A673 (cell line): Measurements from ENCODE around the gene ACCS. TPM values are rescaled to one million over a fixed set of nuclear protein-coding genes. Genes with fewer than 3 reads are reported as not detected.

Experiments used
- BruUV-seq: library from RNA; stranded (reverse); fragments of 400-500 nt; replicated peaks from 2 replicates; lab custom pipeline; 2021; lab: Mats Ljungman, UMichigan
- CTCF ChIA-PET: fragments of 300-600 bp; sonication (Branson Sonifier 250); formaldehyde crosslinking; loops from one replicate; lab custom pipeline; 2022; ENCODE audit warnings: antibody characterized with exemption; lab: Charles Lee
- POLR2A ChIA-PET: fragments of 300-600 bp; sonication (Branson Sonifier 250); formaldehyde crosslinking; loops from one replicate; lab custom pipeline; 2022; ENCODE audit warnings: antibody characterized with exemption; ENCODE audit not compliant: low non-redundant PET; lab: Charles Lee
- DNase-seq: peaks from one replicate; pipeline ENCODE4 v3.0.0-alpha.2; 2015; ENCODE audit warnings: low spot score
- H3K27ac ChIP-seq: fragments of 200-600 bp; sonication (generic); 2 replicates; pipeline ENCODE4 v1.5.1; 2016; ENCODE audit warnings: mixed run types, low read depth, mild to moderate bottlenecking, mixed read lengths, antibody characterized with exemption, low read length; ENCODE audit not compliant: poor library complexity, severe bottlenecking
- H3K27me3 ChIP-seq: fragments of 200-600 bp; sonication (generic); replicated peaks from 2 replicates; pipeline ENCODE4 v1.6.1; 2017; ENCODE audit warnings: mixed run types, low read depth, mild to moderate bottlenecking, mixed read lengths, antibody characterized with exemption, low read length; ENCODE audit not compliant: insufficient read depth, poor library complexity
- H3K36me3 ChIP-seq: fragments of 200-600 bp; sonication (generic); 2 replicates; pipeline ENCODE4 v1.6.1; 2016; ENCODE audit warnings: mixed run types, mild to moderate bottlenecking, mixed read lengths, antibody characterized with exemption, low read length; ENCODE audit not compliant: insufficient read depth, poor library complexity, severe bottlenecking
- H3K4me1 ChIP-seq: fragments of 200-600 bp; sonication (generic); 2 replicates; pipeline ENCODE4 v1.6.1; 2017; ENCODE audit warnings: mixed run types, mild to moderate bottlenecking, mixed read lengths, antibody characterized with exemption, low read length; ENCODE audit not compliant: insufficient read depth, poor library complexity, severe bottlenecking
- H3K4me3 ChIP-seq: fragments of 200-600 bp; sonication (generic); 2 replicates; pipeline ENCODE4 v1.5.1; 2016; ENCODE audit warnings: low read depth, mixed run types, mild to moderate bottlenecking, mixed read lengths, low read length; ENCODE audit not compliant: poor library complexity, severe bottlenecking
- H3K9me3 ChIP-seq: fragments of 200-600 bp; sonication (generic); 2 replicates; pipeline ENCODE4 v1.6.1; 2016; ENCODE audit warnings: mixed run types, low read depth, mild to moderate bottlenecking, mixed read lengths, antibody characterized with exemption, low read length; ENCODE audit not compliant: poor library complexity, severe bottlenecking
- EZH2 ChIP-seq: fragments of 200-600 bp; sonication (generic); IDR thresholded peaks from 2 replicates; pipeline ENCODE4 v1.6.1; 2017; ENCODE audit warnings: borderline replicate concordance, low read depth, mild to moderate bottlenecking, mixed read lengths, antibody characterized with exemption, low read length; ENCODE audit not compliant: poor library complexity, severe bottlenecking
- intact Hi-C: fragments of 100-400 bp; cut with micrococcal nuclease; formaldehyde crosslinking; loops from one replicate; pipeline ENCODE4 v1.10.0; 2022; ENCODE audit not compliant: unreplicated experiment
- total RNA-seq: library from RNA; stranded (reverse); gene quantifications from 2 replicates; pipeline ENCODE4 v1.2.3, GENCODE V29; 2021
- TF ChIP-seq, protein P1 (sequence below): fragments of 300-800, 200-600 bp; sonication (generic); conservative IDR thresholded peaks from 2 replicates; pipeline ENCODE4 v1.5.1; 2017; ENCODE audit warnings: low read depth, mild to moderate bottlenecking, antibody characterized with exemption, low read length, moderate library complexity, mixed read lengths

Gene ACCS
- total RNA-seq, 1 experiment from 2014 or later, result 28.4 TPM

DNA sequence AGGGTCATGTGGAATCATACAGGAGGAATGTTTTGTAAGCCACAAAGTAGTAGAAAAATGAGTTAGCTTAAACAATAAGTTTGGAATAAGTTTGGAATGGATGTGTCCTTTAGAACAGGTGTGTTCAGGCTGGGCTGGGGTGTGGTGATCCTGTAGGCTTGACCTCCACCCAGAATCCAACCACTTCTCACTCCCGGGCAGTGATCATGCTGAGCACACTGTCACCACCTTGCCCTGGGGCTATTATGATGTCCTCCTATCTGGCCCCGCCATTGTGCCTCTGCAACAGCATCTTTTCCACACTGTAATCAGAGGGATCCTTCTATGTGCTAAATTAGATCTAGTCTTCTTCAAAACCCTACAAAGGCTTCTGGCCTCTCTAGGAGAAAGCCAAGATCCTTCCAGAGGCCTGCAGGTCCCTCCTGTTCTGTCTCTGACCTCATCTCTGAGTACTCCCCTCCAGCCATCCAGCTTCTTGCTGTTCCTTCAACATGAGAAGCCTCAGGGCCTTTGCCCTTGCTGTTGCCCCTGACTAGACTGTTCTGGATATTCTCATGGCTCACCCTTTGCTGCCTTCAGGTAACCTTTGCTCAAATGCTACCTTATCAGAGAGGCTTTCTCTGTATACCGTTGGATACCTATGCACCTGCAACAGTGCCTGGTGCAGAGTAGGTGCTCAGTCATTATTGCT lies 37.1 kb upstream of the ACCS start:
- ChIA-PET CTCF (no interaction called here), POLR2A (interaction anchor here (0.6 kb wide), 1 partner anchor 22 kb away, joined by 3 read pairs; no protein-coding TSS in a partner anchor)
- no TSS peak for BruUV-seq
- no peak for DNase-seq
- no peak overlapping the region for H3K4me3 ChIP-seq
- H3K9me3 ChIP-seq, result peaks cover 11% of the 10 kb centered on the region
- no peaks in the 10 kb centered on the region for H3K36me3 ChIP-seq
- TF ChIP-seq, protein P1, sequence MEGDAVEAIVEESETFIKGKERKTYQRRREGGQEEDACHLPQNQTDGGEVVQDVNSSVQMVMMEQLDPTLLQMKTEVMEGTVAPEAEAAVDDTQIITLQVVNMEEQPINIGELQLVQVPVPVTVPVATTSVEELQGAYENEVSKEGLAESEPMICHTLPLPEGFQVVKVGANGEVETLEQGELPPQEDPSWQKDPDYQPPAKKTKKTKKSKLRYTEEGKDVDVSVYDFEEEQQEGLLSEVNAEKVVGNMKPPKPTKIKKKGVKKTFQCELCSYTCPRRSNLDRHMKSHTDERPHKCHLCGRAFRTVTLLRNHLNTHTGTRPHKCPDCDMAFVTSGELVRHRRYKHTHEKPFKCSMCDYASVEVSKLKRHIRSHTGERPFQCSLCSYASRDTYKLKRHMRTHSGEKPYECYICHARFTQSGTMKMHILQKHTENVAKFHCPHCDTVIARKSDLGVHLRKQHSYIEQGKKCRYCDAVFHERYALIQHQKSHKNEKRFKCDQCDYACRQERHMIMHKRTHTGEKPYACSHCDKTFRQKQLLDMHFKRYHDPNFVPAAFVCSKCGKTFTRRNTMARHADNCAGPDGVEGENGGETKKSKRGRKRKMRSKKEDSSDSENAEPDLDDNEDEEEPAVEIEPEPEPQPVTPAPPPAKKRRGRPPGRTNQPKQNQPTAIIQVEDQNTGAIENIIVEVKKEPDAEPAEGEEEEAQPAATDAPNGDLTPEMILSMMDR, result no peak
- no peak for TF ChIP-seq EZH2
- intact Hi-C loops, result no loop called here
- H3K4me1 ChIP-seq, result no peaks in the 10 kb centered on the region
- no peak overlapping the region for H3K27ac ChIP-seq
- H3K27me3 ChIP-seq, result no peaks in the 10 kb centered on the region

DNA sequence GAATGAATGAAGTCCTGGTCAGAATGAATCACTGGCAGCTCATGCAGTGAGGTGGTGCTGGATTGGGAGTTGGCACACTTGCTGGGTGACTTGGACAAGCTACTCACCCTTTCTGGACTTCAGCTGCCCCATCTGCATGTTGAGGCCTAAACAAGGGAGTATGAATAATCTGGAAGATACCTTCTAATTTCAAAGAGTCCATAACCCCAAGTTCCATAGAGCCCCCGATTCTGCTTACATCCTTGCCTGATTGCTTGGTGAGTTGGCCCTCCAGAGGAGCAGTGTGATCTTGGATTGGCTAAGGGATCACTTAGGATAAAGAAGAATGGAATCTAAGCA lies 36.6 kb upstream of the ACCS start:
- Histone ChIP-seq H3K27ac (no peak overlapping the region), H3K4me1 (no peaks in the 10 kb centered on the region), H3K9me3 (peaks cover 11% of the 10 kb centered on the region), H3K27me3 (no peaks in the 10 kb centered on the region), H3K4me3 (no peak overlapping the region), H3K36me3 (no peaks in the 10 kb centered on the region)
- DNase-seq, result no peak
- no TSS peak for BruUV-seq
- CTCF ChIA-PET, result no interaction called here
- POLR2A ChIA-PET, result interaction anchor here (0.6 kb wide), 1 partner anchor 23 kb away, joined by 3 read pairs; no protein-coding TSS in a partner anchor
- TF ChIP-seq EZH2, result no peak
- TF ChIP-seq, protein P1, result no peak
- intact Hi-C loops, result no loop called here

DNA sequence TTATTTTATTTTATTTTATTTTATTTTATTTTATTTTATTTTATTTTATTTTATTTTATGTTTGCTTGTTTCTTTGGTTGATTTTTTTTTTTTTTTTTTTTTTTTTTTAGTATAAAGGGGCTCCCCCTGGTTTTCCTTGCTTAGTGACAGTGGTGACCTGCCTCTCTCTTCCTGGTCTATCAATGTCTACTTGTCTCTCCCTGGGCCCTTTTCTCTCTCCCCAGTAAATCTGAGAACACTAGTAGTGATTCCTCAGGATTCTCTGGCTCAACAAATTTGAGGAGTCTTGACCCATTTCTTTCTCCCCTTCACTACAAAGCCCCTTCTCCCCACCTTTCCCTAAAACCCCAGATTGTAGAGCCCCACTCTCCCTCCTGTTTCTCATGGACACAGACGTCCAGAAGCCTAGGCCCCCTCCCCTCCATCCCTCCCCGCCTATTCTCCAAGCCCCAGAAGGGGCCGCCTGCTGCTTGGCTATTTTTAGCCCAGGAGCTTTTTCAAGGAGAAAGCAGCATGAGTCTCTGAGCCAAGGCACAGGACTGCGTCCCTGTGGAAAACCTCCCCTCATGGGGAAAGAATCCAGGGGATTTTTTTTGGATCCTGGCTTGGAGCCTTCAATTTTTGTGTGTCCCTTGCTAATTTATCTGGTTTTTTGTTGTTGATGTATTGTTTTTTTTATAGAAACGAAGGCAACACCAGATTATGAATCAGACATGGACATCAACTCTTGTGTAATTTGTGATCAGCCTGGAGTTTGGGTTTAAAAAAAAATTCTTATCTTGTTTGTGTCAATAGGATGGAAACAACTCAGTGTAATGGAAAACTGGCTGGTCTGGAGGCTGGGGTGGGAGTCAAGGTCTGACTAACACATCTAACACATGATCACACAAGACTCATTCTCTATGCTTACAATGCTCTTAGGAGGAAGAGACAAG lies 35.8 kb upstream of the ACCS start:
- CTCF ChIA-PET, result no interaction called here
- no TSS peak for BruUV-seq
- H3K27me3 ChIP-seq, result no peaks in the 10 kb centered on the region
- no peaks in the 10 kb centered on the region for H3K36me3 ChIP-seq
- POLR2A ChIA-PET, result no interaction called here
- TF ChIP-seq, protein P1, result no peak
- TF ChIP-seq EZH2, result no peak
- H3K9me3 ChIP-seq, result peaks cover 10% of the 10 kb centered on the region
- H3K4me1 ChIP-seq, result no peaks in the 10 kb centered on the region
- H3K27ac ChIP-seq, result no peak overlapping the region
- intact Hi-C loops, result no loop called here
- no peak overlapping the region for H3K4me3 ChIP-seq
- DNase-seq, result no peak
